ENCODE results near the gene ATIC.

ATIC gene

GRCh38 chr2:215372968-215373649, 61.2 kb downstream of the ATIC start:
- Histone ChIP-seq H3K9me3 (ENCODE audit: control insufficient read depth in 2 of 2, low read length in 2 of 2) (no peaks in the 10 kb centered on the region), H3K9ac (ENCODE audit: low read depth in 1 of 2, low read length in 2 of 2) (no peak overlapping the region), H3K27ac (ENCODE audit: low read depth in 2 of 2, low read length in 2 of 2) (no peak overlapping the region), H3K27me3 (ENCODE audit: control insufficient read depth in 2 of 2, insufficient read depth in 2 of 2, low read length in 2 of 2) (no peaks in the 10 kb centered on the region), H3K4me1 (ENCODE audit: control insufficient read depth in 2 of 2, insufficient read depth in 2 of 2, low read length in 2 of 2) (no peaks in the 10 kb centered on the region), H3K4me3 (ENCODE audit: low read length in 2 of 2) (no peak overlapping the region), H3K36me3 (ENCODE audit: control insufficient read depth in 2 of 2, insufficient read depth in 2 of 2, low read length in 2 of 2) (peaks cover 10 to 11% of the 10 kb centered on the region in 2 donors)

GRCh38 chr2:215374002-215374401, 62.1 kb downstream of the ATIC start:
- H3K36me3 ChIP-seq (ENCODE audit: control insufficient read depth in 2 of 2, insufficient read depth in 2 of 2, low read length in 2 of 2), result peaks cover 10 to 12% of the 10 kb centered on the region in 2 donors
- H3K9ac ChIP-seq (ENCODE audit: low read depth in 1 of 2, low read length in 2 of 2), result no peak overlapping the region
- no peak overlapping the region for H3K27ac ChIP-seq (ENCODE audit: low read depth in 2 of 2, low read length in 2 of 2)
- H3K4me3 ChIP-seq (ENCODE audit: low read length in 2 of 2), result no peak overlapping the region
- no peaks in the 10 kb centered on the region for H3K9me3 ChIP-seq (ENCODE audit: control insufficient read depth in 2 of 2, low read length in 2 of 2)
- H3K27me3 ChIP-seq (ENCODE audit: control insufficient read depth in 2 of 2, insufficient read depth in 2 of 2, low read length in 2 of 2), result no peaks in the 10 kb centered on the region
- H3K4me1 ChIP-seq (ENCODE audit: control insufficient read depth in 2 of 2, insufficient read depth in 2 of 2, low read length in 2 of 2), result no peaks in the 10 kb centered on the region

DNA sequence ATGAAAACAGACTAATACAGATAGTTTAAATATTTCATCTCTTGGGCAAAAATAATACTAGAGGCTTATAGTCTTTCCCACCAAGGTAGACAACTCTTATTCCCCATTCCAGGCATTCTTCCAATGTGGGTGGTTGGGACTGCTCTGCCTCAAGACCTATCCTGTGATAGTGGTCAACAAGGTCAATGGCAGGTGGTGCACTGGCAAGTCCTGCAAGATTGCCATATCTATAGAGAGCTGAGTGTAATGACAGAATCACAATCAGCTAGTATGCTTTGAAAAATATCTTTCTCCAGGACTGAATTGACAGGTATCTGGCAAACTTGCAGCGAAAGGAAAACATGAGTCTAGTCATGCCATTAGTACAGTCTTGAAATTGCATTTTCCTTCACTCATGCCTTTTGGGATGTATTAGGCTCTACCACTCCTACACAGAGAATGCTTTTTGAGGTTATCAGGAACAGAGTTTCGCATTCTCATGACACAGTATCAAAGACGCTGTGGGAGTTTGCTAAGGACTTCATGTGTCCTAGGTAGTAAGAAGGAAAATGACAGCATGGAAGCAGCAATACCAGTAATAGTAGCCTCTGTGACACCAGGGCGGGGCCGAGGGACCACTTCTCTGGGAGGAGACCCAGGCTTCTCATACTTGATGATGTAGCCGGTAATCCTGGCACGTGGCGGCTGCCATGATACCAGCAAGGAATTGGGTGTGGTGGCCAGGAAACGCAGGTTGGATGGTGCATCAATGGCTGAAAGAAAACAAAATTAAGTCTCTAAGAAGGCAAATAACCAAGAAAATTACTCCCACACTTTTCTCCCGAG, 63.0 kb downstream of the ATIC start:
- H3K4me1 ChIP-seq (ENCODE audit: control insufficient read depth in 2 of 2, insufficient read depth in 2 of 2, low read length in 2 of 2), result no peaks in the 10 kb centered on the region
- no peak overlapping the region for H3K9ac ChIP-seq (ENCODE audit: low read depth in 1 of 2, low read length in 2 of 2)
- H3K27ac ChIP-seq (ENCODE audit: low read depth in 2 of 2, low read length in 2 of 2), result no peak overlapping the region
- peaks cover 10 to 13% of the 10 kb centered on the region in 2 donors for H3K36me3 ChIP-seq (ENCODE audit: control insufficient read depth in 2 of 2, insufficient read depth in 2 of 2, low read length in 2 of 2)
- H3K9me3 ChIP-seq (ENCODE audit: control insufficient read depth in 2 of 2, low read length in 2 of 2), result no peaks in the 10 kb centered on the region
- H3K4me3 ChIP-seq (ENCODE audit: low read length in 2 of 2), result no peak overlapping the region
- no peaks in the 10 kb centered on the region for H3K27me3 ChIP-seq (ENCODE audit: control insufficient read depth in 2 of 2, insufficient read depth in 2 of 2, low read length in 2 of 2)

GRCh38 chr2:215375467-215375830, 63.6 kb downstream of the ATIC start:
- Histone ChIP-seq H3K27me3 (ENCODE audit: control insufficient read depth in 2 of 2, insufficient read depth in 2 of 2, low read length in 2 of 2) (no peaks in the 10 kb centered on the region), H3K9ac (ENCODE audit: low read depth in 1 of 2, low read length in 2 of 2) (no peak overlapping the region), H3K9me3 (ENCODE audit: control insufficient read depth in 2 of 2, low read length in 2 of 2) (no peaks in the 10 kb centered on the region), H3K27ac (ENCODE audit: low read depth in 2 of 2, low read length in 2 of 2) (no peak overlapping the region), H3K4me1 (ENCODE audit: control insufficient read depth in 2 of 2, insufficient read depth in 2 of 2, low read length in 2 of 2) (no peaks in the 10 kb centered on the region), H3K36me3 (ENCODE audit: control insufficient read depth in 2 of 2, insufficient read depth in 2 of 2, low read length in 2 of 2) (peaks cover 10 to 12% of the 10 kb centered on the region in 2 donors), H3K4me3 (ENCODE audit: low read length in 2 of 2) (no peak overlapping the region)

DNA sequence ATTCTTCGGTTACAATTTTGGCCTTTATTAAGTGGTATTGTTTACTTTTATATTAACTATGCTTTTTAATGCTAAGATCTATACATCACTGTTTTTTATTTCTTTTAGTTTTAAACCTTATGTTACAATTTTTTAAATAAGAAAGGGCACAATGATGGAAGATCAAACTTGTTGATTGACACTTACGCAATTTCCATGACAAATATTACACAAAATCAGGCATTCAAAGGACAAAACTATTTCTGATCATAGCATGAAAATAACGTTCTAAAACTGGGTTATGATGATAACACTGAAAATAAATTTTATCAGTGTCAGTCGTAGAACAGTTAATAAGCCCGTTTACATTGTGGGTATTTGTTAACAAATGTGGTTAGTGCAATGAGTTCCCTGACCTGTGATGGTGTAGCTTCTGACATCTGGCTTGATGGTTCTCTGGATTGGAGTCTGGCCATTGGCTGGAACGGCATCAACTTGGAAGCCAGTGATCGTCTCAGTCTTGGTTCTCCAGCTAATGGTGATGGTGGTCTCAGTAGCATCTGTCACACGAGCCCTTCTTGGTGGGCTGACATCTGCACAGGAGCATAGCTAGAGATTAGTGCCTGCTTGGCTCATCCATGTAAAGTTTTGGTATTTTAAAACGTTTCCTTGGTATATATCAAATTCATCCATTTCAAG, 64.4 kb downstream of the ATIC start:
- Histone ChIP-seq H3K9me3 (ENCODE audit: control insufficient read depth in 2 of 2, low read length in 2 of 2) (no peaks in the 10 kb centered on the region), H3K27ac (ENCODE audit: low read depth in 2 of 2, low read length in 2 of 2) (no peak overlapping the region), H3K9ac (ENCODE audit: low read depth in 1 of 2, low read length in 2 of 2) (no peak overlapping the region), H3K4me3 (ENCODE audit: low read length in 2 of 2) (no peak overlapping the region), H3K4me1 (ENCODE audit: control insufficient read depth in 2 of 2, insufficient read depth in 2 of 2, low read length in 2 of 2) (no peaks in the 10 kb centered on the region), H3K27me3 (ENCODE audit: control insufficient read depth in 2 of 2, insufficient read depth in 2 of 2, low read length in 2 of 2) (no peaks in the 10 kb centered on the region), H3K36me3 (ENCODE audit: control insufficient read depth in 2 of 2, insufficient read depth in 2 of 2, low read length in 2 of 2) (peaks cover 10% of the 10 kb centered on the region in 2 donors)

GRCh38 chr2:215377283-215377682, 65.4 kb downstream of the ATIC start:
- Histone ChIP-seq H3K9me3 (ENCODE audit: control insufficient read depth in 2 of 2, low read length in 2 of 2) (no peaks in the 10 kb centered on the region), H3K27ac (ENCODE audit: low read depth in 2 of 2, low read length in 2 of 2) (no peak overlapping the region), H3K27me3 (ENCODE audit: control insufficient read depth in 2 of 2, insufficient read depth in 2 of 2, low read length in 2 of 2) (no peaks in the 10 kb centered on the region), H3K36me3 (ENCODE audit: control insufficient read depth in 2 of 2, insufficient read depth in 2 of 2, low read length in 2 of 2) (peaks cover 10 to 14% of the 10 kb centered on the region in 2 donors), H3K9ac (ENCODE audit: low read depth in 1 of 2, low read length in 2 of 2) (no peak overlapping the region), H3K4me1 (ENCODE audit: control insufficient read depth in 2 of 2, insufficient read depth in 2 of 2, low read length in 2 of 2) (no peaks in the 10 kb centered on the region), H3K4me3 (ENCODE audit: low read length in 2 of 2) (no peak overlapping the region)

- H3K27ac ChIP-seq (ENCODE audit: low read depth in 2 of 2, low read length in 2 of 2), result no peak overlapping the region
- no peak overlapping the region for H3K4me3 ChIP-seq (ENCODE audit: low read length in 2 of 2)
- no peaks in the 10 kb centered on the region for H3K27me3 ChIP-seq (ENCODE audit: control insufficient read depth in 2 of 2, insufficient read depth in 2 of 2, low read length in 2 of 2)
- no peaks in the 10 kb centered on the region for H3K4me1 ChIP-seq (ENCODE audit: control insufficient read depth in 2 of 2, insufficient read depth in 2 of 2, low read length in 2 of 2)
- peaks cover 10 to 14% of the 10 kb centered on the region in 2 donors for H3K36me3 ChIP-seq (ENCODE audit: control insufficient read depth in 2 of 2, insufficient read depth in 2 of 2, low read length in 2 of 2)
- no peak overlapping the region for H3K9ac ChIP-seq (ENCODE audit: low read depth in 1 of 2, low read length in 2 of 2)
- no peaks in the 10 kb centered on the region for H3K9me3 ChIP-seq (ENCODE audit: control insufficient read depth in 2 of 2, low read length in 2 of 2)
Observed at GRCh38 chr2:215378045-215378444, 66.2 kb downstream of the ATIC start.

- H3K9ac ChIP-seq (ENCODE audit: low read depth in 1 of 2, low read length in 2 of 2), result no peak overlapping the region
- H3K27me3 ChIP-seq (ENCODE audit: control insufficient read depth in 2 of 2, insufficient read depth in 2 of 2, low read length in 2 of 2), result no peaks in the 10 kb centered on the region
- no peak overlapping the region for H3K4me3 ChIP-seq (ENCODE audit: low read length in 2 of 2)
- no peaks in the 10 kb centered on the region for H3K9me3 ChIP-seq (ENCODE audit: control insufficient read depth in 2 of 2, low read length in 2 of 2)
- peaks cover 9 to 14% of the 10 kb centered on the region in 2 donors for H3K36me3 ChIP-seq (ENCODE audit: control insufficient read depth in 2 of 2, insufficient read depth in 2 of 2, low read length in 2 of 2)
- H3K27ac ChIP-seq (ENCODE audit: low read depth in 2 of 2, low read length in 2 of 2), result no peak overlapping the region
- no peaks in the 10 kb centered on the region for H3K4me1 ChIP-seq (ENCODE audit: control insufficient read depth in 2 of 2, insufficient read depth in 2 of 2, low read length in 2 of 2)
Observed at GRCh38 chr2:215379039-215379438, 67.2 kb downstream of the ATIC start.

GRCh38 chr2:215379948-215380347, 68.1 kb downstream of the ATIC start:
- no peak overlapping the region for H3K9ac ChIP-seq (ENCODE audit: low read depth in 1 of 2, low read length in 2 of 2)
- no peak overlapping the region for H3K4me3 ChIP-seq (ENCODE audit: low read length in 2 of 2)
- no peaks in the 10 kb centered on the region for H3K9me3 ChIP-seq (ENCODE audit: control insufficient read depth in 2 of 2, low read length in 2 of 2)
- no peaks in the 10 kb centered on the region for H3K27me3 ChIP-seq (ENCODE audit: control insufficient read depth in 2 of 2, insufficient read depth in 2 of 2, low read length in 2 of 2)
- H3K4me1 ChIP-seq (ENCODE audit: control insufficient read depth in 2 of 2, insufficient read depth in 2 of 2, low read length in 2 of 2), result no peaks in the 10 kb centered on the region
- H3K27ac ChIP-seq (ENCODE audit: low read depth in 2 of 2, low read length in 2 of 2), result no peak overlapping the region
- peaks cover 3 to 9% of the 10 kb centered on the region in 2 donors for H3K36me3 ChIP-seq (ENCODE audit: control insufficient read depth in 2 of 2, insufficient read depth in 2 of 2, low read length in 2 of 2)

DNA sequence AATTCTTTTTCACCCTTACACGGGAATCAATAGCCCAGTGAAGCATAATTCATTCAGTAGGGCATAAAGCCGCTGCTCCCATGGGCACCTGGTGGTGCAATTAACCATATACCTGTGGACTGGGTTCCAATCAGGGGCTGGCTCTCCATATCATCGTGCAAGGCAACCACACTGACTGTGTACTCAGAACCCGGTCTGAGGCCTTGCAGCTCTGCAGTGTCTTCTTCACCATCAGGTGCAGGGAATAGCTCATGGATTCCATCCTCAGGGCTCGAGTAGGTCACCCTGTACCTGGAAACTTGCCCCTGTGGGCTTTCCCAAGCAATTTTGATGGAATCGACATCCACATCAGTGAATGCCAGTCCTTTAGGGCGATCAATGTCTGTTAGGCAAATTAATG, 68.8 kb downstream of the ATIC start:
- H3K27ac ChIP-seq (ENCODE audit: low read depth in 2 of 2, low read length in 2 of 2), result no peak overlapping the region
- no peaks in the 10 kb centered on the region for H3K27me3 ChIP-seq (ENCODE audit: control insufficient read depth in 2 of 2, insufficient read depth in 2 of 2, low read length in 2 of 2)
- no peak overlapping the region for H3K4me3 ChIP-seq (ENCODE audit: low read length in 2 of 2)
- peaks cover 0 to 6% of the 10 kb centered on the region in 2 donors for H3K36me3 ChIP-seq (ENCODE audit: control insufficient read depth in 2 of 2, insufficient read depth in 2 of 2, low read length in 2 of 2)
- no peak overlapping the region for H3K9ac ChIP-seq (ENCODE audit: low read depth in 1 of 2, low read length in 2 of 2)
- H3K9me3 ChIP-seq (ENCODE audit: control insufficient read depth in 2 of 2, low read length in 2 of 2), result no peaks in the 10 kb centered on the region
- H3K4me1 ChIP-seq (ENCODE audit: control insufficient read depth in 2 of 2, insufficient read depth in 2 of 2, low read length in 2 of 2), result no peaks in the 10 kb centered on the region
